MM.1S (cell line): Measurements from ENCODE around the gene TMEM82.

Source experiments
- DNase-seq: peaks from one replicate; pipeline ENCODE4 v3.0.0-alpha.2; 2015
- H2AFZ ChIP-seq: fragments of 300-600 bp; sonication (generic); 2 replicates; pipeline ENCODE4 v1.6.0; 2016; ENCODE audit warnings: antibody characterized with exemption, low read length
- H3F3A ChIP-seq: fragments of 300-600 bp; sonication (generic); 2 replicates; pipeline ENCODE4 v1.6.1; 2016; ENCODE audit warnings: mild to moderate bottlenecking, antibody characterized with exemption, low read length, moderate library complexity, mixed read lengths; ENCODE audit not compliant: insufficient read depth
- H3K27ac ChIP-seq: fragments of 300-600 bp; sonication (generic); 2 replicates; pipeline ENCODE4 v1.5.1; 2016; ENCODE audit warnings: mild to moderate bottlenecking, low read length
- H3K27me3 ChIP-seq: fragments of 300-600 bp; sonication (generic); replicated peaks from 2 replicates; pipeline ENCODE4 v1.6.0; 2016; ENCODE audit warnings: low read length; ENCODE audit not compliant: insufficient read depth
- H3K36me3 ChIP-seq: fragments of 300-600 bp; sonication (generic); replicated peaks from 2 replicates; pipeline ENCODE4 v1.6.1; 2016; ENCODE audit warnings: mild to moderate bottlenecking, low read length, mixed read lengths; ENCODE audit not compliant: insufficient read depth
- H3K4me1 ChIP-seq: fragments of 300-600 bp; sonication (generic); 2 replicates; pipeline ENCODE4 v1.6.1; 2016; ENCODE audit warnings: low read length, mixed read lengths
- H3K4me2 ChIP-seq: fragments of 300-600 bp; sonication (generic); 2 replicates; pipeline ENCODE4 v1.6.0; 2016; ENCODE audit warnings: low read depth, low read length
- H3K4me3 ChIP-seq: fragments of 300-600 bp; sonication (generic); 2 replicates; pipeline ENCODE4 v1.5.1; 2016; ENCODE audit warnings: low read length, mixed read lengths
- H3K79me2 ChIP-seq: fragments of 300-600 bp; sonication (generic); 2 replicates; pipeline ENCODE4 v1.6.1; 2016; ENCODE audit warnings: mixed run types, low read length, mixed read lengths
- H3K9ac ChIP-seq: fragments of 300-600 bp; sonication (generic); 2 replicates; pipeline ENCODE4 v1.6.1; 2016; ENCODE audit warnings: low read length, mixed read lengths
- H3K9me2 ChIP-seq: fragments of 300-600 bp; sonication (generic); replicated peaks from 2 replicates; pipeline ENCODE4 v1.6.1; 2016; ENCODE audit warnings: mild to moderate bottlenecking, low read length, mixed read lengths; ENCODE audit not compliant: insufficient read depth
- H3K9me3 ChIP-seq: fragments of 300-600 bp; sonication (generic); replicated peaks from 2 replicates; pipeline ENCODE4 v1.6.1; 2016; ENCODE audit warnings: mild to moderate bottlenecking, low read length, mixed read lengths; ENCODE audit not compliant: insufficient read depth
- H4K20me1 ChIP-seq: fragments of 300-600 bp; sonication (generic); 2 replicates; pipeline ENCODE4 v1.6.1; 2016; ENCODE audit warnings: mild to moderate bottlenecking, low read length, moderate library complexity, mixed read lengths; ENCODE audit not compliant: insufficient read depth
- CTCF ChIP-seq: fragments of 300-600 bp; sonication (generic); IDR thresholded peaks from 2 replicates; pipeline ENCODE4 v1.5.1; 2016; ENCODE audit warnings: antibody characterized with exemption, low read length, mixed read lengths
- EZH2 ChIP-seq: fragments of 300-600 bp; sonication (generic); optimal IDR thresholded peaks from 2 replicates; pipeline ENCODE3; 2017; ENCODE audit warnings: low read depth, mild to moderate bottlenecking, antibody characterized with exemption, low read length, mixed read lengths
- EZH2phosphoT487 ChIP-seq: fragments of 300-600 bp; sonication (generic); IDR thresholded peaks from 2 replicates; pipeline ENCODE4 v1.6.1; 2018; ENCODE audit warnings: antibody characterized with exemption, low read length

The TMEM82 gene

DNA sequence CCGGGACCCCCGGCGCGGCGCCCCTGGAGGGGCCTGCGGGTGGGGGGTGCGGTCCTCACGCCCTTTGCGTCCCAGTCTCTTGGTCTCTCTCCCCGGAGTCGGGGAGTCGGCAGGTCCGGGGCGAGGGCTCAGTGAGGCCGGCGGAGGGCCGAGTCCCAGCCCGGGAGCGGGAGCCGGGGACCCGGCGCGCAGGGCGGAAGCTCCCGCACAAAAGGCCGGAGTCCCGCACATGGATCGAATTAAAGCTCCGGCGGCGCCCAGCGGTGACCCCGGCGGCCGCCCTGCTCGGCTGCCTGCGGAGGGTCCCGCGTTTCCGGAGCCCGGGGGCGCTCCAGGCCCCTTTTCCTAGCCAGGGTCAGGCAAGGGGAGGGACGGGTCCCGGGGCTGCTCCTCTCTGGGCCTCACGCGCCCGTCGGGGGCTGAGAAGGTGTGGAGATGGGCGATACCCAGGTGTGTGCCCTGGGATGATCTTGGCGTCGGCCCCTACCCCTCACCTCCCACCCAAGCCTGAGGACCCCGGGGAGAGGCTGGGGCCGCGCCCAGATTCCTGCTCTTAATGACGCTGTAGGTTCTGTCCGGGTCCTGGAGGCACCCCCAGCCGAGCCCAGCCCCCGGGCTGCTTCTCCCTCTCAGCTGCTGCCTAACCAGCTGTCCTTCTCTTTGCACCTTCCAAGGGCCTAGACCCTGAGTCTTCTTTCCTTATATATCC lies 16.8 kb downstream of the TMEM82 start:
- no peak overlapping the region for H2AFZ ChIP-seq
- no peak overlapping the region for H3K4me2 ChIP-seq
- H3K4me1 ChIP-seq = no peaks in the 10 kb centered on the region
- no peaks in the 10 kb centered on the region for H3K79me2 ChIP-seq
- H3K27ac ChIP-seq = no peak overlapping the region
- no peak for DNase-seq
- H3K36me3 ChIP-seq = no peaks in the 10 kb centered on the region
- peaks cover 61% of the 10 kb centered on the region for H3K27me3 ChIP-seq
- no peak overlapping the region for H3K9ac ChIP-seq
- TF ChIP-seq EZH2 = no peak
- TF ChIP-seq EZH2phosphoT487 = no peak
- TF ChIP-seq CTCF = no peak
- no peaks in the 10 kb centered on the region for H3K9me3 ChIP-seq
- no peak overlapping the region for H3K4me3 ChIP-seq
- no peaks in the 10 kb centered on the region for H3K9me2 ChIP-seq
- no peaks in the 10 kb centered on the region for H4K20me1 ChIP-seq
- no peaks in the 10 kb centered on the region for H3F3A ChIP-seq

GRCh38 chr1:15760520-15761211 lies 18.4 kb downstream of the TMEM82 start:
- H3F3A ChIP-seq = no peaks in the 10 kb centered on the region
- no peaks in the 10 kb centered on the region for H3K9me3 ChIP-seq
- DNase-seq = no peak
- no peak overlapping the region for H3K4me3 ChIP-seq
- no peaks in the 10 kb centered on the region for H3K4me1 ChIP-seq
- peaks cover 53% of the 10 kb centered on the region for H3K27me3 ChIP-seq
- no peaks in the 10 kb centered on the region for H4K20me1 ChIP-seq
- TF ChIP-seq CTCF (no peak), EZH2phosphoT487 (no peak), EZH2 (no peak)
- no peaks in the 10 kb centered on the region for H3K36me3 ChIP-seq
- no peak overlapping the region for H2AFZ ChIP-seq
- no peaks in the 10 kb centered on the region for H3K79me2 ChIP-seq
- H3K27ac ChIP-seq = no peak overlapping the region
- H3K9ac ChIP-seq = no peak overlapping the region
- H3K4me2 ChIP-seq = no peak overlapping the region
- no peaks in the 10 kb centered on the region for H3K9me2 ChIP-seq

GRCh38 chr1:15761366-15762128 lies 19.2 kb downstream of the TMEM82 start:
- TF ChIP-seq EZH2phosphoT487 (no peak), EZH2 (no peak), CTCF (no peak)
- H4K20me1 ChIP-seq = no peaks in the 10 kb centered on the region
- H3K4me1 ChIP-seq = no peaks in the 10 kb centered on the region
- H3K4me2 ChIP-seq = no peak overlapping the region
- peaks cover 47% of the 10 kb centered on the region for H3K27me3 ChIP-seq
- DNase-seq = no peak
- no peak overlapping the region for H3K27ac ChIP-seq
- no peak overlapping the region for H2AFZ ChIP-seq
- no peaks in the 10 kb centered on the region for H3K79me2 ChIP-seq
- no peaks in the 10 kb centered on the region for H3K36me3 ChIP-seq
- H3K9me2 ChIP-seq = no peaks in the 10 kb centered on the region
- no peaks in the 10 kb centered on the region for H3K9me3 ChIP-seq
- no peak overlapping the region for H3K4me3 ChIP-seq
- no peak overlapping the region for H3K9ac ChIP-seq
- no peaks in the 10 kb centered on the region for H3F3A ChIP-seq
